H9 (cell line): ENCODE measurements around the gene PHC3. TPM values are rescaled to one million over a fixed set of nuclear protein-coding genes. Genes with fewer than 3 reads are reported as not detected.

ENCODE experiments used
- DNase-seq: peaks from one replicate; pipeline ENCODE4 v3.0.0-alpha.2; 2017
- H2AFZ ChIP-seq: one replicate; pipeline ENCODE4 v1.6.1; 2013; ENCODE audit warnings: mild to moderate bottlenecking, low read length, control low read depth, moderate library complexity
- H2AK5ac ChIP-seq: 2 replicates; pipeline ENCODE4 v1.6.1; 2013; ENCODE audit warnings: low read length, control low read depth, mixed read lengths; ENCODE audit not compliant: insufficient read length
- H2BK120ac ChIP-seq: one replicate; pipeline ENCODE4 v1.6.1; 2013; ENCODE audit warnings: low read depth, mild to moderate bottlenecking, low read length, control low read depth, inconsistent platforms; ENCODE audit not compliant: poor library complexity, severe bottlenecking
- H2BK12ac ChIP-seq: 2 replicates; pipeline ENCODE4 v1.6.1; 2013; ENCODE audit warnings: low read length, control low read depth, mixed read lengths, low read depth; ENCODE audit not compliant: insufficient read length
- H2BK15ac ChIP-seq: 2 replicates; pipeline ENCODE4 v1.6.1; 2013; ENCODE audit warnings: low read depth, low read length, control low read depth
- H2BK20ac ChIP-seq: one replicate; pipeline ENCODE4 v1.6.1; 2013; ENCODE audit warnings: low read depth, mild to moderate bottlenecking, low read length, control low read depth, inconsistent platforms; ENCODE audit not compliant: poor library complexity, severe bottlenecking
- H2BK5ac ChIP-seq: 2 replicates; pipeline ENCODE4 v1.6.1; 2013; ENCODE audit warnings: low read length, control low read depth, mixed read lengths; ENCODE audit not compliant: insufficient read length
- H3K14ac ChIP-seq: 2 replicates; pipeline ENCODE4 v1.6.1; 2013; ENCODE audit warnings: low read length, control low read depth; ENCODE audit not compliant: insufficient read depth
- H3K18ac ChIP-seq: 2 replicates; pipeline ENCODE4 v1.6.1; 2013; ENCODE audit warnings: low read depth, mild to moderate bottlenecking, mixed read lengths, low read length, control low read depth; ENCODE audit not compliant: insufficient read length
- H3K23ac ChIP-seq: 2 replicates; pipeline ENCODE4 v1.6.1; 2013; ENCODE audit warnings: low read length, control low read depth, mixed read lengths, low read depth; ENCODE audit not compliant: insufficient read length
- H3K23me2 ChIP-seq: 2 replicates; pipeline ENCODE4 v1.6.1; 2013; ENCODE audit warnings: low read depth, mild to moderate bottlenecking, mixed read lengths, low read length, control low read depth; ENCODE audit not compliant: insufficient read length, poor library complexity, severe bottlenecking
- H3K27ac ChIP-seq: 2 replicates; pipeline ENCODE4 v1.5.1; 2013; ENCODE audit warnings: low read length, control low read depth, mixed read lengths, low read depth; ENCODE audit not compliant: insufficient read length
- H3K27me3 ChIP-seq: 2 replicates; pipeline ENCODE4 v1.6.1; 2013; ENCODE audit warnings: low read length, control low read depth, inconsistent platforms; ENCODE audit not compliant: insufficient read depth
- H3K4ac ChIP-seq: 2 replicates; pipeline ENCODE4 v1.6.1; 2013; ENCODE audit warnings: low read depth, mild to moderate bottlenecking, control low read depth, inconsistent platforms, low read length, moderate library complexity
- H3K4me1 ChIP-seq: 2 replicates; pipeline ENCODE4 v1.6.1; 2013; ENCODE audit warnings: low read length, control low read depth, inconsistent platforms; ENCODE audit not compliant: insufficient read depth
- H3K4me2 ChIP-seq: 2 replicates; pipeline ENCODE4 v1.6.1; 2013; ENCODE audit warnings: low read length, control low read depth, mixed read lengths; ENCODE audit not compliant: insufficient read length, insufficient read depth
- H3K56ac ChIP-seq: 2 replicates; pipeline ENCODE4 v1.6.1; 2013; ENCODE audit warnings: low read depth, mild to moderate bottlenecking, mixed read lengths, low read length, control low read depth; ENCODE audit not compliant: insufficient read length
- H3K79me1 ChIP-seq: 2 replicates; pipeline ENCODE4 v1.6.1; 2013; ENCODE audit warnings: low read depth, mild to moderate bottlenecking, moderate library complexity, low read length, control low read depth, inconsistent platforms; ENCODE audit not compliant: insufficient read depth, poor library complexity, severe bottlenecking
- H3K79me2 ChIP-seq: 2 replicates; pipeline ENCODE4 v1.6.1; 2013; ENCODE audit warnings: low read length, control low read depth, inconsistent platforms; ENCODE audit not compliant: insufficient read depth
- H3K9ac ChIP-seq: 2 replicates; pipeline ENCODE4 v1.6.1; 2013; ENCODE audit warnings: low read length, control low read depth, mixed read lengths; ENCODE audit not compliant: insufficient read length; ENCODE audit errors: extremely low read depth
- H3K9me3 ChIP-seq: one replicate; pipeline ENCODE4 v1.6.1; 2013; ENCODE audit warnings: low read depth, low read length, inconsistent platforms; ENCODE audit not compliant: control insufficient read depth
- H3T11ph ChIP-seq: one replicate; pipeline ENCODE4 v1.6.1; 2013; ENCODE audit warnings: mild to moderate bottlenecking, low read length, control low read depth, inconsistent platforms
- H4K20me1 ChIP-seq: one replicate; pipeline ENCODE4 v1.6.1; 2013; ENCODE audit not compliant: control insufficient read depth, insufficient read length, insufficient read depth
- H4K5ac ChIP-seq: 2 replicates; pipeline ENCODE4 v1.6.1; 2013; ENCODE audit warnings: low read depth, mild to moderate bottlenecking, mixed read lengths, low read length, control low read depth; ENCODE audit not compliant: insufficient read length
- H4K8ac ChIP-seq: replicated peaks from 2 replicates; pipeline ENCODE4 v1.6.1; 2013; ENCODE audit warnings: low read length, control low read depth, mixed read lengths, low read depth; ENCODE audit not compliant: insufficient read length
- H4K91ac ChIP-seq: 2 replicates; pipeline ENCODE4 v1.6.1; 2013; ENCODE audit warnings: low read depth, mild to moderate bottlenecking, moderate library complexity, mixed read lengths, low read length, control low read depth; ENCODE audit not compliant: insufficient read length
- H3K27ac Mint-ChIP-seq, 3 experiments: 2 replicates in 2 of 3; 3 replicates in 1 of 3; pipeline ENCODE4 v1.8.0; 2020 to 2021; ENCODE audit warnings: mixed read lengths in 3 of 3, mild to moderate bottlenecking in 1 of 3, moderate library complexity in 1 of 3
- H3K27me3 Mint-ChIP-seq: 2 replicates; pipeline ENCODE4 v1.8.0; 2021; ENCODE audit warnings: low read depth, mild to moderate bottlenecking, moderate library complexity, mixed read lengths
- H3K36me3 Mint-ChIP-seq, 3 experiments: 2 replicates in 2 of 3; 3 replicates in 1 of 3; pipeline ENCODE4 v1.8.0; 2020 to 2021; ENCODE audit warnings: low read depth in 3 of 3, mixed read lengths in 3 of 3; ENCODE audit not compliant: insufficient read depth in 1 of 3
- H3K4me1 Mint-ChIP-seq, 2 experiments: 2 replicates each; pipeline ENCODE4 v1.8.0; 2020; ENCODE audit warnings: mixed read lengths in 2 of 2
- H3K4me3 Mint-ChIP-seq, 2 experiments: 2 replicates in 1 of 2; 3 replicates in 1 of 2; pipeline ENCODE4 v1.8.0; 2020 to 2021; ENCODE audit warnings: mild to moderate bottlenecking in 2 of 2, mixed read lengths in 2 of 2, moderate library complexity in 1 of 2
- H3K9me3 Mint-ChIP-seq, 2 experiments: 2 replicates in 1 of 2; 3 replicates in 1 of 2; pipeline ENCODE4 v1.8.0; 2020; ENCODE audit warnings: mild to moderate bottlenecking in 2 of 2, mixed read lengths in 2 of 2, moderate library complexity in 1 of 2
- WGBS: extraction: QIAGEN DNeasy Blood & Tissue Kit; methylation state at CpG from one replicate; pipeline ENCODE4 v1.1.7; 2013; ENCODE audit warnings: missing lambda C conversion rate, low lambda C conversion rate, mixed read lengths; ENCODE audit not compliant: insufficient read length; ENCODE audit errors: extremely low coverage; 5-methylcytosine and 5-hydroxymethylcytosine counted together
- total RNA-seq: library from RNA; stranded (reverse); gene quantifications from 2 replicates; pipeline ENCODE4 v1.2.1, GENCODE V29; 2021
- TF ChIP-seq, protein P1 (sequence below): fragments of 200-600 bp; sonication (generic); conservative IDR thresholded peaks from 3 replicates; pipeline ENCODE4 v1.8.0; 2021; ENCODE audit warnings: antibody characterized with exemption, mild to moderate bottlenecking

Gene PHC3
- total RNA-seq, 1 experiment from 2014 or later, result 26.4 TPM

DNA sequence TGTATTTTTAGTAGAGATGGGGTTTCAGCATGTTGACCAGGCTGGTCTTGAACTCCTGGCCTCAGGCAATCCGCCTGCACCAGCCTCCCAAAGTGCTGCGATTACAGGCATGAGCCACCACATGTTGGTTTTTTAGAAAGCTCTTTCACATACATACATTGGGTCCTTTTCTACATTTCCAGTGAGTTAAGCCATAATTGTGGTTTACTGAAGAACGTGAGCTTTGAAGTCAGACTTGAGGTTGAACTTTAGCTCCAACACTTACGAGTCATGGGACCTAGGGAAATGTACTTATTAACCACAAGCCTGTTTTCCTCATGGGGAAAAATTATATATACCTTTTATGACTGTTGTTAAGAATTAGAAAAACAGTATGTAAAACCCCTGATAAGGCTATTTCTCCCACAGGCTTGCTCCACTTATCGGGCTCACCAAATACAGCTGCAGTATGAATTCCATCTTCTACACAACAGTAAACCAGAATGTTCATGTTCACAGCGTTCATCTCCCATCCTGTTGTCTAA, 104.8 kb downstream of the PHC3 start:
- Histone ChIP-seq H2BK12ac (no peak overlapping the region), H4K91ac (no peak overlapping the region), H2AFZ (no peak overlapping the region), H4K5ac (no peak overlapping the region), H3K23me2 (no peaks in the 10 kb centered on the region), H3K4me1 (no peaks in the 10 kb centered on the region; the same call in 1 of the 2 replicates), H3K18ac (no peak overlapping the region), H3K9me3 (no peaks in the 10 kb centered on the region), H3K27me3 (no peaks in the 10 kb centered on the region), H3K23ac (no peak overlapping the region), H3K4ac (no peak overlapping the region), H2AK5ac (no peak overlapping the region), H2BK20ac (no peak overlapping the region), H3K56ac (no peak overlapping the region), H3T11ph (no peak overlapping the region), H2BK15ac (no peak overlapping the region), H4K8ac (no peak overlapping the region), H4K20me1 (no peaks in the 10 kb centered on the region), H3K4me2 (no peak overlapping the region), H3K14ac (no peak overlapping the region), H3K9ac (no peak overlapping the region), H2BK120ac (no peak overlapping the region), H3K27ac (no peak overlapping the region), H3K79me1 (no peaks in the 10 kb centered on the region), H3K79me2 (no peaks in the 10 kb centered on the region), H2BK5ac (no peak overlapping the region)
- peaks cover 7 to 16% (median 11%) of the 10 kb centered on the region in 3 experiments for H3K36me3 Mint-ChIP-seq
- H3K27ac Mint-ChIP-seq, result no peak overlapping the region
- H3K4me1 Mint-ChIP-seq, result peaks cover 0 to 3% of the 10 kb centered on the region in 2 experiments; a peak in 2 of 4 replicates
- H3K27me3 Mint-ChIP-seq, result no peaks in the 10 kb centered on the region
- no peak for DNase-seq
- WGBS, result no CpG with 5 or more reads among the region's 6 CpGs
- TF ChIP-seq, protein P1, sequence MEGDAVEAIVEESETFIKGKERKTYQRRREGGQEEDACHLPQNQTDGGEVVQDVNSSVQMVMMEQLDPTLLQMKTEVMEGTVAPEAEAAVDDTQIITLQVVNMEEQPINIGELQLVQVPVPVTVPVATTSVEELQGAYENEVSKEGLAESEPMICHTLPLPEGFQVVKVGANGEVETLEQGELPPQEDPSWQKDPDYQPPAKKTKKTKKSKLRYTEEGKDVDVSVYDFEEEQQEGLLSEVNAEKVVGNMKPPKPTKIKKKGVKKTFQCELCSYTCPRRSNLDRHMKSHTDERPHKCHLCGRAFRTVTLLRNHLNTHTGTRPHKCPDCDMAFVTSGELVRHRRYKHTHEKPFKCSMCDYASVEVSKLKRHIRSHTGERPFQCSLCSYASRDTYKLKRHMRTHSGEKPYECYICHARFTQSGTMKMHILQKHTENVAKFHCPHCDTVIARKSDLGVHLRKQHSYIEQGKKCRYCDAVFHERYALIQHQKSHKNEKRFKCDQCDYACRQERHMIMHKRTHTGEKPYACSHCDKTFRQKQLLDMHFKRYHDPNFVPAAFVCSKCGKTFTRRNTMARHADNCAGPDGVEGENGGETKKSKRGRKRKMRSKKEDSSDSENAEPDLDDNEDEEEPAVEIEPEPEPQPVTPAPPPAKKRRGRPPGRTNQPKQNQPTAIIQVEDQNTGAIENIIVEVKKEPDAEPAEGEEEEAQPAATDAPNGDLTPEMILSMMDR, result no peak
- H3K9me3 Mint-ChIP-seq, result peaks cover 4 to 9% of the 10 kb centered on the region in 2 experiments; a peak in 3 of 5 replicates
- no peak overlapping the region for H3K4me3 Mint-ChIP-seq
